IMR-90 (cell line): ENCODE results near the gene ST3GAL4.

Experiments
- CHD1 ChIP-seq: IDR thresholded peaks from 2 replicates; pipeline ENCODE4 v1.6.1; 2012; ENCODE audit warnings: low read depth, low read length, improper control_type of control experiment
- NFE2L2 ChIP-seq: fragments of 150-350 bp; IDR thresholded peaks from 2 replicates; pipeline ENCODE4 v1.6.1; 2016; ENCODE audit warnings: low read depth, mild to moderate bottlenecking, low read length
- POLR2A ChIP-seq: IDR thresholded peaks from 2 replicates; pipeline ENCODE4 v1.6.1; 2012; ENCODE audit warnings: mild to moderate bottlenecking, low read depth, low read length
- RAD21 ChIP-seq: IDR thresholded peaks from 2 replicates; pipeline ENCODE4 v1.6.1; 2012; ENCODE audit warnings: low read length, improper control_type of control experiment
- RCOR1 ChIP-seq: IDR thresholded peaks from 2 replicates; pipeline ENCODE4 v1.6.1; 2012; ENCODE audit warnings: mild to moderate bottlenecking, low read length, improper control_type of control experiment; ENCODE audit not compliant: insufficient replicate concordance
- RFX5 ChIP-seq: IDR thresholded peaks from 2 replicates; pipeline ENCODE4 v1.8.0; 2012; ENCODE audit warnings: low read depth, mild to moderate bottlenecking, low read length, moderate library complexity
- TF ChIP-seq, protein P1 (sequence below): conservative IDR thresholded peaks from 2 replicates; pipeline ENCODE4 v1.5.1; 2012; ENCODE audit warnings: mild to moderate bottlenecking, low read depth, low read length, improper control_type of control experiment
- TF ChIP-seq, protein P2 (sequence below): fragments of 150-350 bp; IDR thresholded peaks from 2 replicates; pipeline ENCODE4 v1.6.1; 2016; ENCODE audit warnings: low read depth, mild to moderate bottlenecking, low read length, moderate library complexity, borderline replicate concordance

DNA sequence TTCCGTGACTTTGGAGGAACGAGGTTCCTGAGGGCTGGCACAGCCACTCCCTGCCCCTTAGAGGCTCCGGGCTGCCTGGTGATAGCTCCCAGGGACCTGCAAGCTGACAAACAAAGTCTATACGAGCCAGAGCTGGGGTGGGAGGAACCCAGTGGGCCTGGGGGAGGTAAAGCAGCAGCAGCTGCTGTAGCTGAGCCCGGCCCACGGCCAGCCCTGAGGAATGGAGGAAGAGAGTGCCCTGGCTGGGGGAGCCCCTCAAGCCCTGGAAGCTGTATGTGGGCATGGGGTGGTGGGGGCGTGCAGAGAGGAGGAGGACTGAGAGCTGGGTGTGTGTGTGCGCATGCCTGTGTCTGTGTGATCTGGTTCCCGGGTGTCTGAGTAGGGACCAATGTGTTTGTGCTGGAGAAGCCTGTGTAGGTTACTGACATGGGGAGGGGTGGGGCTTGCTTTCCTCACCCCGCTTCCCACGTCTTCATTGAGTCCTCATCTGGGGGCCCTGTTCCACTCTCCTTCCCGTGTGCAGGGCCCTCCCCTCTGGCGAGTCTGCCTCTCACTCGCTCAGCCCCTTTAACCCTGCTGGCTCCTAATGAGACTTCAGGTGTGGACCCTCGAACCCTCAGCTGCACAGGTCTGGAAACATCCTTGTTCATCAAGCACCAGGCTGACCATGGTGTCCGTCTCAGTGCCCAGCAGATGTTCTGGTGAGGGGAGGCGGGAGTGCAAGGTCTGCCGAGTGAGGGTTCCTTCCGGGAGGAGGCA lies 10.8 kb downstream of the ST3GAL4 start:
- TF ChIP-seq, protein P1, sequence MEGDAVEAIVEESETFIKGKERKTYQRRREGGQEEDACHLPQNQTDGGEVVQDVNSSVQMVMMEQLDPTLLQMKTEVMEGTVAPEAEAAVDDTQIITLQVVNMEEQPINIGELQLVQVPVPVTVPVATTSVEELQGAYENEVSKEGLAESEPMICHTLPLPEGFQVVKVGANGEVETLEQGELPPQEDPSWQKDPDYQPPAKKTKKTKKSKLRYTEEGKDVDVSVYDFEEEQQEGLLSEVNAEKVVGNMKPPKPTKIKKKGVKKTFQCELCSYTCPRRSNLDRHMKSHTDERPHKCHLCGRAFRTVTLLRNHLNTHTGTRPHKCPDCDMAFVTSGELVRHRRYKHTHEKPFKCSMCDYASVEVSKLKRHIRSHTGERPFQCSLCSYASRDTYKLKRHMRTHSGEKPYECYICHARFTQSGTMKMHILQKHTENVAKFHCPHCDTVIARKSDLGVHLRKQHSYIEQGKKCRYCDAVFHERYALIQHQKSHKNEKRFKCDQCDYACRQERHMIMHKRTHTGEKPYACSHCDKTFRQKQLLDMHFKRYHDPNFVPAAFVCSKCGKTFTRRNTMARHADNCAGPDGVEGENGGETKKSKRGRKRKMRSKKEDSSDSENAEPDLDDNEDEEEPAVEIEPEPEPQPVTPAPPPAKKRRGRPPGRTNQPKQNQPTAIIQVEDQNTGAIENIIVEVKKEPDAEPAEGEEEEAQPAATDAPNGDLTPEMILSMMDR, result no peak
- no peak for TF ChIP-seq RAD21
- TF ChIP-seq RCOR1, result no peak
- TF ChIP-seq POLR2A, result no peak
- no peak for TF ChIP-seq CHD1
- TF ChIP-seq RFX5, result no peak
- TF ChIP-seq, protein P2, sequence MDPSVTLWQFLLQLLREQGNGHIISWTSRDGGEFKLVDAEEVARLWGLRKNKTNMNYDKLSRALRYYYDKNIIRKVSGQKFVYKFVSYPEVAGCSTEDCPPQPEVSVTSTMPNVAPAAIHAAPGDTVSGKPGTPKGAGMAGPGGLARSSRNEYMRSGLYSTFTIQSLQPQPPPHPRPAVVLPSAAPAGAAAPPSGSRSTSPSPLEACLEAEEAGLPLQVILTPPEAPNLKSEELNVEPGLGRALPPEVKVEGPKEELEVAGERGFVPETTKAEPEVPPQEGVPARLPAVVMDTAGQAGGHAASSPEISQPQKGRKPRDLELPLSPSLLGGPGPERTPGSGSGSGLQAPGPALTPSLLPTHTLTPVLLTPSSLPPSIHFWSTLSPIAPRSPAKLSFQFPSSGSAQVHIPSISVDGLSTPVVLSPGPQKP, result no peak
- no peak for TF ChIP-seq NFE2L2
